ENCODE results near the gene COPZ2. TPM values are rescaled to one million over a fixed set of nuclear protein-coding genes. Genes with fewer than 3 reads are reported as not detected.

Gene COPZ2
- total RNA-seq, 2 donors from 2014 or later: not detected

DNA sequence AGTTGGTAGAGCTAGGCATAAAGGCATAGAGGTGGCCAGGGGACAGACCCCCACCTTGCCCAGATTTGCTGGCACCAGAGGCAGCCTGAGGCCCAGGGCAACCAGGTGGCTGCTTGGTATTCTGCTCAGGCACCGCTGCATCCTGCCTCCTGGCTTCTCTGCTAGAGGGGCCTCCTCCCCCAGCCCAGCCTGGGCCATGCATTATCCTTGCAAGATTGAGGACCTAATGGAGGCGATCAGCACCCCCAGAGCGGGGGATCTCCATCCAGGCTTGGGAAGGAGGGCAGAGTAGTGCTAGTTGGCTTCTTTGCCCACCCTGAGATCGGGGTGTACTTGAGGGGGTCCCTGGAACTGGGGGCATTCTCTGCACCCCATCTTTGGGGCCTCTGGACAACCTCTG lies 42.9 kb downstream of the COPZ2 start:
- H3K27me3 Mint-ChIP-seq (ENCODE audit: insufficient read depth): no peaks in the 10 kb centered on the region
- Histone ChIP-seq H3K9me3 (ENCODE audit: control insufficient read depth, low read length) (no peaks in the 10 kb centered on the region), H3K4me3 (ENCODE audit: low read length) (no peak overlapping the region), H3K36me3 (ENCODE audit: control insufficient read depth, insufficient read depth, low read length) (no peaks in the 10 kb centered on the region), H3K4me1 (ENCODE audit: control insufficient read depth, insufficient read depth, low read length) (peaks cover 23% of the 10 kb centered on the region), H3K9ac (ENCODE audit: extremely low read depth, low read length, poor library complexity, severe bottlenecking) (no peak overlapping the region), H3K27me3 (ENCODE audit: control insufficient read depth, insufficient read depth, low read length, poor library complexity, severe bottlenecking) (no peaks in the 10 kb centered on the region), H3K27ac (ENCODE audit: low read depth, low read length) (peak overlapping the region; percentile 91)
- DNase-seq: no peak
- TF ChIP-seq CTCF (conservative IDR thresholded peaks at IDR 0.05): no peak
- no peak overlapping the region for H3K4me3 Mint-ChIP-seq
- WGBS, 2 experiments (ENCODE audit: insufficient coverage in 1 of 2, insufficient read length in 1 of 2): 92 to 95% methylated on average over 3 to 4 of the region's 4 CpGs
- H3K27ac Mint-ChIP-seq: no peak overlapping the region
- no peaks in the 10 kb centered on the region for H3K36me3 Mint-ChIP-seq (ENCODE audit: low read depth)
- peaks cover 38% of the 10 kb centered on the region for H3K4me1 Mint-ChIP-seq
- no peaks in the 10 kb centered on the region for H3K9me3 Mint-ChIP-seq

DNA sequence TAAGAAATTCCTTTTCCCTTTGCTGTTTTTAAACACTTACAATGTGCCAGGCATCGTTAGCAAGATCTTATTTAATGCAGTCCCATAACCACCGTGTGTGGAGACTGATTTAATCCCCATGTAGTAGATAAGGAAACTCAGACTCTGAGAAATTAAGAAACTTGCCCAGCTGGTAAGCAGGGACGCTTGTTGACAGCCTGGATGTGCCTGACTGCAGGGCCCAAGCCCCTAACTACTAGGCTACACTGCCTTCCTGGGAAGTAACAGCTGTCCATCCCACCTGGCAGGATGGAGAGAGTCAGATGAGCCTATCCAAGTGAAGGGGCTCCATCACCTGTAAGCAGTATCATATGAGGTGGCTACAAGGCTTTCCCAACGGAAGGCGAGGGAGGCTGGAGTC lies 43.6 kb downstream of the COPZ2 start:
- Mint-ChIP-seq H3K4me3 (no peak overlapping the region), H3K36me3 (ENCODE audit: low read depth) (no peaks in the 10 kb centered on the region), H3K27ac (no peak overlapping the region), H3K9me3 (no peaks in the 10 kb centered on the region), H3K4me1 (peaks cover 41% of the 10 kb centered on the region), H3K27me3 (ENCODE audit: insufficient read depth) (no peaks in the 10 kb centered on the region)
- no peaks in the 10 kb centered on the region for H3K27me3 ChIP-seq (ENCODE audit: control insufficient read depth, insufficient read depth, low read length, poor library complexity, severe bottlenecking)
- 90 to 93% methylated on average over 5 of the region's 5 CpGs for WGBS, 2 experiments (ENCODE audit: insufficient coverage in 1 of 2, insufficient read length in 1 of 2)
- no peak for TF ChIP-seq CTCF (conservative IDR thresholded peaks at IDR 0.05)
- H3K4me1 ChIP-seq (ENCODE audit: control insufficient read depth, insufficient read depth, low read length): peaks cover 23% of the 10 kb centered on the region
- peak overlapping the region; percentile 91 for H3K27ac ChIP-seq (ENCODE audit: low read depth, low read length)
- no peak overlapping the region for H3K4me3 ChIP-seq (ENCODE audit: low read length)
- no peak overlapping the region for H3K9ac ChIP-seq (ENCODE audit: extremely low read depth, low read length, poor library complexity, severe bottlenecking)
- H3K9me3 ChIP-seq (ENCODE audit: control insufficient read depth, low read length): no peaks in the 10 kb centered on the region
- no peak for DNase-seq
- no peaks in the 10 kb centered on the region for H3K36me3 ChIP-seq (ENCODE audit: control insufficient read depth, insufficient read depth, low read length)

DNA sequence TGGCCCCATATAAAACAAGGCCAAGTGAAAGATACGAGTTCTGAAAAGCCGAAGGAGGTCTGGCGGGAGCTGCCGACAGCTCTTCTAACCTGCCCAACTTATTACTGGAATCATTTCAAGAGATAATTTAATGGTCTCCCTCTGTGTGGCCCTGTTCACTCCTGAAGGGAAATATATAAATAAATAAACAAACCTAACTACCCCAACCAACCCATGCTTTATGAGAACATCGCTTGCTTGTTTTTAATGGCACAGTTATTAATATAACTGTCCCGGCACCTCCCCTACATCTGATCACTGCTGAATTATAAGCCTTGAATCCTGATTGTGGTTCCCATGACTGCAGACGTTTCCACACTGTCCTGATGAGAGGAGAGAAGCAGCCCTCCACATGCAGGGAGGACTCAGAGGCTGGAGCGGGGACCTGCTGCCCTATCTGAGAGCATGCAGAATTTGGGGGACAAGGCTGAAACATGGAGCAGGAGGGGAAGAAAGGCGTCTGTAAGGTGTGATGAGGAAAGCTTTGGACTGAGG lies 44.5 kb downstream of the COPZ2 start:
- Mint-ChIP-seq H3K27ac (no peak overlapping the region), H3K36me3 (ENCODE audit: low read depth) (no peaks in the 10 kb centered on the region), H3K4me3 (no peak overlapping the region), H3K27me3 (ENCODE audit: insufficient read depth) (no peaks in the 10 kb centered on the region), H3K4me1 (peaks cover 46% of the 10 kb centered on the region), H3K9me3 (no peaks in the 10 kb centered on the region)
- no peak overlapping the region for H3K4me3 ChIP-seq (ENCODE audit: low read length)
- no peaks in the 10 kb centered on the region for H3K27me3 ChIP-seq (ENCODE audit: control insufficient read depth, insufficient read depth, low read length, poor library complexity, severe bottlenecking)
- 83 to 94% methylated on average over 2 to 8 of the region's 9 CpGs for WGBS, 2 experiments (ENCODE audit: insufficient coverage in 1 of 2, insufficient read length in 1 of 2)
- H3K9me3 ChIP-seq (ENCODE audit: control insufficient read depth, low read length): no peaks in the 10 kb centered on the region
- no peak overlapping the region for H3K9ac ChIP-seq (ENCODE audit: extremely low read depth, low read length, poor library complexity, severe bottlenecking)
- no peak for DNase-seq
- no peak for TF ChIP-seq CTCF (conservative IDR thresholded peaks at IDR 0.05)
- no peaks in the 10 kb centered on the region for H3K36me3 ChIP-seq (ENCODE audit: control insufficient read depth, insufficient read depth, low read length)
- H3K4me1 ChIP-seq (ENCODE audit: control insufficient read depth, insufficient read depth, low read length): peaks cover 23% of the 10 kb centered on the region
- H3K27ac ChIP-seq (ENCODE audit: low read depth, low read length): peak overlapping the region; percentile 60

Measured in endodermal cell (in vitro differentiated cells).